ACC112 (cell line): ENCODE measurements around the gene PRSS22.

Experiments
- H2AFZ ChIP-seq: fragments of 200-600 bp; sonication (generic); one replicate; pipeline ENCODE4 v1.6.0; 2017; ENCODE audit warnings: antibody characterized with exemption, low read length; ENCODE audit not compliant: unreplicated experiment
- H3K27ac ChIP-seq: fragments of 200-600 bp; sonication (generic); 2 replicates; pipeline ENCODE4 v1.5.1; 2014; ENCODE audit warnings: low read depth, mild to moderate bottlenecking, antibody characterized with exemption, low read length, moderate library complexity
- H3K27me3 ChIP-seq: fragments of 200-600 bp; sonication (generic); 2 replicates; pipeline ENCODE4 v1.6.1; 2014; ENCODE audit warnings: mild to moderate bottlenecking, antibody characterized with exemption, low read length, moderate library complexity, mixed read lengths; ENCODE audit not compliant: insufficient read depth
- H3K36me3 ChIP-seq: fragments of 200-600 bp; sonication (generic); 2 replicates; pipeline ENCODE4 v1.6.1; 2016; ENCODE audit warnings: mild to moderate bottlenecking, antibody characterized with exemption, low read length, moderate library complexity, mixed read lengths; ENCODE audit not compliant: insufficient read depth
- H3K4me1 ChIP-seq: fragments of 200-600 bp; sonication (generic); one replicate; pipeline ENCODE4 v1.6.1; 2016; ENCODE audit warnings: low read length, mixed read lengths; ENCODE audit not compliant: insufficient read depth, unreplicated experiment, control insufficient read depth
- H3K4me3 ChIP-seq: fragments of 200-600 bp; sonication (generic); 2 replicates; pipeline ENCODE4 v1.5.1; 2014; ENCODE audit warnings: mild to moderate bottlenecking, low read depth, low read length
- H3K79me2 ChIP-seq: fragments of 200-600 bp; sonication (generic); one replicate; pipeline ENCODE4 v1.6.0; 2016; ENCODE audit warnings: low read length; ENCODE audit not compliant: control insufficient read depth, unreplicated experiment, insufficient read depth

The PRSS22 gene

GRCh38 chr16:2809149-2809760 lies 48.7 kb downstream of the PRSS22 start:
- no peaks in the 10 kb centered on the region for H3K4me1 ChIP-seq
- H3K27ac ChIP-seq: no peak overlapping the region
- no peaks in the 10 kb centered on the region for H3K79me2 ChIP-seq
- no peak overlapping the region for H2AFZ ChIP-seq
- no peak overlapping the region for H3K4me3 ChIP-seq
- H3K36me3 ChIP-seq: no peaks in the 10 kb centered on the region
- H3K27me3 ChIP-seq: peaks cover 67% of the 10 kb centered on the region

- H3K27ac ChIP-seq: no peak overlapping the region
- H3K79me2 ChIP-seq: no peaks in the 10 kb centered on the region
- H3K27me3 ChIP-seq: peaks cover 74% of the 10 kb centered on the region
- H3K4me1 ChIP-seq: no peaks in the 10 kb centered on the region
- no peaks in the 10 kb centered on the region for H3K36me3 ChIP-seq
- H3K4me3 ChIP-seq: no peak overlapping the region
- no peak overlapping the region for H2AFZ ChIP-seq
Observed at GRCh38 chr16:2808181-2808580, 49.8 kb downstream of the PRSS22 start.

DNA sequence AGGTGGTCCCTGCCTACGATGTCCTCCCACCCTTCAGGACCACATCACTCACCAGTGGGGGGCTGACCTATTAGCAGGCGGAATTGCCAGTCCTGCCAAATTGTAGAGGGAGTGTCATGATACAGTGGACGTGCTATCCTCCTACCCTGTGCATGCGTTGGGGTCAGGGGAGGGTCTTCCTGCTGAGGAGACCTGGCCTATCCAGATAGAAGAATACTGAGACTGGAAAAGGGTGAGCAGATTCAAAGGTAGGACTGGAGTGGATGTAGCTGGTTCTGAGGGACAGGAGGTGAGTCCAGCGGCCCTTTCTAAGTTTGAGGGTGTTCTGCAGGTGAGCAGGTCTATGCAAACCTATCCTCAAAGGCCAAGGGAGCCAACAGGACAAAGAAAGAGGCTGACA lies 51.7 kb downstream of the PRSS22 start:
- Histone ChIP-seq H3K27me3 (peaks cover 63% of the 10 kb centered on the region), H3K4me3 (no peak overlapping the region), H2AFZ (no peak overlapping the region), H3K27ac (no peak overlapping the region), H3K36me3 (no peaks in the 10 kb centered on the region), H3K79me2 (no peaks in the 10 kb centered on the region), H3K4me1 (no peaks in the 10 kb centered on the region)

DNA sequence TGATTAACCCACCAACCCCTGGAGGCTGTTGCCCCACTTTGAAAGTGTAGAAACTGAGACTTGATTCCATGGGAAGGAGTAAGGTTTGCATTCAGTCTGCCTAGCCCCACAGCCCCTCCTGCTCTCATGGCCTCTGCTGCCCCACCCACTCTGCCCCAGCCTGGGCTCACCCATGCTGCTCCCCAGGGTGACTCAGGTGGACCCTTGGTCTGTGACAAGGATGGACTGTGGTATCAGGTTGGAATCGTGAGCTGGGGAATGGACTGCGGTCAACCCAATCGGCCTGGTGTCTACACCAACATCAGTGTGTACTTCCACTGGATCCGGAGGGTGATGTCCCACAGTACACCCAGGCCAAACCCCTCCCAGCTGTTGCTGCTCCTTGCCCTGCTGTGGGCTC lies 53.2 kb downstream of the PRSS22 start:
- H3K27me3 ChIP-seq: peaks cover 49% of the 10 kb centered on the region
- no peak overlapping the region for H3K4me3 ChIP-seq
- no peaks in the 10 kb centered on the region for H3K4me1 ChIP-seq
- no peak overlapping the region for H2AFZ ChIP-seq
- no peaks in the 10 kb centered on the region for H3K36me3 ChIP-seq
- no peak overlapping the region for H3K27ac ChIP-seq
- H3K79me2 ChIP-seq: no peaks in the 10 kb centered on the region

DNA sequence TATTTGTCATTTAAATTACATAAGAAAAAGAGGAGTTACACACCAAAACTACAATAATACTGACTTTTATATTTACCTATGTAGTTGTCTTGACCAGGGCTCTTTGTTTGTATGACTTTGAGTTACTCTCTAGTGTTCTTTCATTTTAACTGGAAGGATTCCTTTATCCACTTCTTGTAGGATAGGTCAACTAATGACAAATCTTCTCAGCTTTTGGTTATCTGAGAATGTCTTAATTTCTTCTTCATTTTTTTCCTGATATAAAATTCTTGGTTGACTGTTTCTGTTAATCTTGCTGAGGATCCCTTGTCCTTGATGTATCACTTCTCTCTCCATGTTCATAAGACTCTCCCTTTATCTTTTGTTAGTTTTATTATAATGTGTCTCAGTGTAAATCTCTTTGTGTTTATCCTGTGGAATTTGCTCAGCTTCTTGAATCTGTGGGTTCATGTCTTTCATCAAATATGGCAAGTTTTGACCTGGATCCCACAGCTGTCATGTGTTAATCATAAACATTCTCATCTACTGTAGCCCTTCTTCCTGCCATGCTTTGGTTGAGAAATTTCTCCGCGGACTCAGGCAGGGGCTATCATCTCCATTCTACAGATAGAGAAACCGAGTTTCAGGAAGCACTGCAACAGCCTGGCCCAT lies 54.3 kb downstream of the PRSS22 start:
- peaks cover 39% of the 10 kb centered on the region for H3K27me3 ChIP-seq
- no peak overlapping the region for H2AFZ ChIP-seq
- H3K36me3 ChIP-seq: no peaks in the 10 kb centered on the region

More for the DNA sequence above, 54.3 kb downstream of the PRSS22 start:
- H3K4me3 ChIP-seq: no peak overlapping the region
- H3K79me2 ChIP-seq: no peaks in the 10 kb centered on the region
- H3K27ac ChIP-seq: no peak overlapping the region
- no peaks in the 10 kb centered on the region for H3K4me1 ChIP-seq
